Keratinocyte (primary cell): ENCODE measurements around the gene SUGCT. TPM values are rescaled to one million over a fixed set of nuclear protein-coding genes. Genes with fewer than 3 reads are reported as not detected.

ENCODE experiments used
- DNase-seq: peaks from one replicate; pipeline ENCODE4 v3.0.0-alpha.2; 2011; ENCODE audit warnings: low read depth, missing footprints, low spot score
- FAIRE-seq: peaks from 2 replicates; lab custom pipeline; 2011; peaks lifted over from hg19 to GRCh38; lab: Jason Lieb, UNC
- H2AFZ ChIP-seq: 2 replicates; pipeline ENCODE4 v1.6.0; 2012; ENCODE audit warnings: low read length, control low read depth, inconsistent platforms; ENCODE audit not compliant: control insufficient read depth
- H3K27ac ChIP-seq: 2 replicates; pipeline ENCODE4 v1.5.1; 2011; ENCODE audit warnings: low read length; ENCODE audit not compliant: control insufficient read depth, insufficient read depth
- H3K27me3 ChIP-seq: 3 replicates; pipeline ENCODE4 v1.6.0; 2011; ENCODE audit warnings: low read length; ENCODE audit not compliant: control insufficient read depth, insufficient read depth; ENCODE audit errors: extremely low read depth
- H3K36me3 ChIP-seq, 2 experiments: 2 replicates in 1 of 2; 3 replicates in 1 of 2; pipeline ENCODE4 v1.5.1; 2011; ENCODE audit warnings: low read length in 2 of 2, mild to moderate bottlenecking in 1 of 2; ENCODE audit not compliant: control insufficient read depth in 2 of 2, insufficient read depth in 2 of 2; ENCODE audit errors: extremely low read depth in 1 of 2
- H3K4me1 ChIP-seq: 3 replicates; pipeline ENCODE4 v1.5.1; 2011; ENCODE audit warnings: low read length; ENCODE audit not compliant: control insufficient read depth, insufficient read depth; ENCODE audit errors: extremely low read depth
- H3K4me2 ChIP-seq: 3 replicates; pipeline ENCODE4 v1.6.0; 2011; ENCODE audit warnings: low read depth, low read length; ENCODE audit not compliant: control insufficient read depth, insufficient read depth; ENCODE audit errors: extremely low read depth
- H3K4me3 ChIP-seq, 3 experiments: fragments of 200-600 bp in 1 of 3; sonication (generic) in 1 of 3; 2 replicates in 2 of 3; 3 replicates in 1 of 3; pipeline ENCODE4 v1.5.1; 2011 to 2016; ENCODE audit warnings: low read length in 3 of 3, mild to moderate bottlenecking in 3 of 3, control low read depth in 2 of 3, inconsistent platforms in 1 of 3, low read depth in 1 of 3, mixed read lengths in 1 of 3, mixed run types in 1 of 3, moderate library complexity in 1 of 3; ENCODE audit not compliant: control insufficient read depth in 2 of 3, insufficient read depth in 2 of 3; ENCODE audit errors: extremely low read depth in 1 of 3
- H3K79me2 ChIP-seq: 2 replicates; pipeline ENCODE4 v1.6.0; 2012; ENCODE audit warnings: low read length; ENCODE audit not compliant: control insufficient read depth, insufficient read depth
- H3K9ac ChIP-seq: 3 replicates; pipeline ENCODE4 v1.6.0; 2011; ENCODE audit warnings: low read length; ENCODE audit not compliant: control insufficient read depth, insufficient read depth; ENCODE audit errors: extremely low read depth
- H3K9me1 ChIP-seq: 3 replicates; pipeline ENCODE4 v1.6.0; 2011; ENCODE audit warnings: low read length; ENCODE audit not compliant: control insufficient read depth, insufficient read depth; ENCODE audit errors: extremely low read depth
- H3K9me3 ChIP-seq: 2 replicates; pipeline ENCODE4 v1.5.1; 2012; ENCODE audit warnings: low read depth, low read length; ENCODE audit not compliant: control insufficient read depth
- H4K20me1 ChIP-seq: 3 replicates; pipeline ENCODE4 v1.6.0; 2011; ENCODE audit warnings: low read length; ENCODE audit not compliant: control insufficient read depth, insufficient read depth; ENCODE audit errors: extremely low read depth
- EZH2 ChIP-seq: IDR thresholded peaks from one replicate; pipeline ENCODE4 v1.6.1; 2012; ENCODE audit warnings: inconsistent platforms, mild to moderate bottlenecking, low read length, moderate library complexity
- dilution Hi-C: fragments of 300-500 bp; cut with MboI; formaldehyde crosslinking; loops from one replicate; pipeline ENCODE4 v1.7.0; 2020; ENCODE audit warnings: low sequenced_read_pairs; ENCODE audit not compliant: extremely low pct_ligation_motif_present
- polyA plus RNA-seq, 5 experiments: library from polyadenylated mRNA; depleted of rRNA in 3 of 5; stranded (reverse) in 3 of 5; stranded (forward) in 1 of 5; unstranded in 1 of 5; fragments of >200 nt; gene quantifications; 1 replicate in 1 of 5; 2 replicates in 3 of 5; 3 replicates in 1 of 5; pipeline versions ENCODE4 v1.2.1 to v1.2.3, GENCODE V29; 2011 to 2012; ENCODE audit warnings: missing spikeins in 2 of 5, low read depth in 1 of 5, low replicate concordance in 1 of 5
- TF ChIP-seq, protein P1 (sequence below), 3 experiments: IDR thresholded peaks in 1 of 3; conservative IDR thresholded peaks in 1 of 3; optimal IDR thresholded peaks in 1 of 3; 2 replicates in 2 of 3; 3 replicates in 1 of 3; pipeline versions ENCODE3 to v1.5.1; 2011; ENCODE audit warnings: low read length in 3 of 3, mild to moderate bottlenecking in 3 of 3, moderate library complexity in 2 of 3, control low read depth in 1 of 3, inconsistent platforms in 1 of 3; ENCODE audit not compliant: insufficient read depth in 2 of 3; ENCODE audit errors: extremely low read depth in 1 of 3

Gene SUGCT
- polyA plus RNA-seq, 1 donor (not counting 4 experiments of a cell fraction or from before 2014, with no cell fraction given) = 134 TPM

DNA sequence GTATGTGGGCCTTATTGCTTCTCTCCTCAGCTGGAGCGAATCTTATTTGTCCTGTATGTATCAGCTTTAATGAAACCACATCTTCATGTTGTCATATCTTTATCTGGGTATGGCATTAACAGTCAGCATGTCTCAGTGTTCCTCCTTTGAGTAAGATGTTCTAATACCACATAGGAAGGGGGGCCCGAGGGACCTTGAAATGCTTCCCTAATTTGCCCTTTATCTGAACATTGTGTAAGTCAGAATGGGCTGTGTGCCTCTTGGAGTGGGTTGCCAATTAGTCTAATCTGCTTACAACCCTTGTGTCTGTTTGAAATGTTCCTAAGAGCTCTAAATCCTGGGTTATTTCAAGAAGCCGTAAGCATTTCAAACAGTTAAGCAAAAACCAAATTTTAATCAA is 623.8 kb downstream of the SUGCT start:
- Histone ChIP-seq H3K4me2 (no peak overlapping the region), H3K27me3 (no peaks in the 10 kb centered on the region), H3K9ac (no peak overlapping the region), H3K9me3 (no peaks in the 10 kb centered on the region), H2AFZ (no peak overlapping the region), H3K36me3 (no peaks in the 10 kb centered on the region), H3K27ac (no peak overlapping the region), H3K4me1 (no peaks in the 10 kb centered on the region), H4K20me1 (no peaks in the 10 kb centered on the region), H3K4me3 (no peak overlapping the region), H3K9me1 (no peaks in the 10 kb centered on the region), H3K79me2 (no peaks in the 10 kb centered on the region)
- FAIRE-seq (no peak), DNase-seq (no peak)
- dilution Hi-C loops = no loop called here
- TF ChIP-seq EZH2 = no peak
- TF ChIP-seq, protein P1, sequence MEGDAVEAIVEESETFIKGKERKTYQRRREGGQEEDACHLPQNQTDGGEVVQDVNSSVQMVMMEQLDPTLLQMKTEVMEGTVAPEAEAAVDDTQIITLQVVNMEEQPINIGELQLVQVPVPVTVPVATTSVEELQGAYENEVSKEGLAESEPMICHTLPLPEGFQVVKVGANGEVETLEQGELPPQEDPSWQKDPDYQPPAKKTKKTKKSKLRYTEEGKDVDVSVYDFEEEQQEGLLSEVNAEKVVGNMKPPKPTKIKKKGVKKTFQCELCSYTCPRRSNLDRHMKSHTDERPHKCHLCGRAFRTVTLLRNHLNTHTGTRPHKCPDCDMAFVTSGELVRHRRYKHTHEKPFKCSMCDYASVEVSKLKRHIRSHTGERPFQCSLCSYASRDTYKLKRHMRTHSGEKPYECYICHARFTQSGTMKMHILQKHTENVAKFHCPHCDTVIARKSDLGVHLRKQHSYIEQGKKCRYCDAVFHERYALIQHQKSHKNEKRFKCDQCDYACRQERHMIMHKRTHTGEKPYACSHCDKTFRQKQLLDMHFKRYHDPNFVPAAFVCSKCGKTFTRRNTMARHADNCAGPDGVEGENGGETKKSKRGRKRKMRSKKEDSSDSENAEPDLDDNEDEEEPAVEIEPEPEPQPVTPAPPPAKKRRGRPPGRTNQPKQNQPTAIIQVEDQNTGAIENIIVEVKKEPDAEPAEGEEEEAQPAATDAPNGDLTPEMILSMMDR (optimal IDR thresholded peaks at IDR 0.05 in 1 of 3, IDR thresholded peaks at IDR 0.05 in 1 of 3, conservative IDR thresholded peaks at IDR 0.05 in 1 of 3; ENCODE audit: extremely low read depth in 1 of 3, insufficient read depth in 2 of 3, low read length in 3 of 3) = no peak

DNA sequence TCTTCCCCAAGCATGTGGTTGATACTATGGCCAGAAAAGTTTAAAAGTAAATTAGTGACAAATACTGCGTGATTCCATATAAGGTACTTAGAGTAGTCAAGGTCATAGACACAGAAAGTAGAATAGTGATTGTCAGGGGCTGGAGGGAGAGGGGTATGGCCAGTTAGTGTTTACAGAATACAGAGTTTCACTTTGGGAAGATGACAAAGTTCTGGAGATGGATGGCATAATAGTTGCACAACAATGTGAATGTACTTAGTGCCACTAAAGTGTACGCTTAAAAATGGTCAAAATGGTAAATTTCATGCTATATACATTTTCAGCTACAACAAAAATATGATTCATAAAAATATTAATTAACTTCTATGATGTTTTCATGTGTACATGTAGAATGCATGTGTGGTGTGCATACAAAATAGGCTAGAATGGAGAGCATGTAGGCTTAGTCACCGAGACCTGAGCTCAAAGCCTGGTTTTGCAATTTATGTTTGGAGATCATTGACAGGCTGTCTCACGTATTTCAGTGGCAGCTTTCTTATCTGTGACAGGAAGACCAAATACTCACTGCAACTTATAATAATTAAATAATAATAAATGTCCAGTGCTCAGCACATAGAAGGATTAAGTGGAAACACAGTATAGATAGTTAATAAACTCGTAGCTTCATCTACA is 625.6 kb downstream of the SUGCT start:
- dilution Hi-C loops = no loop called here
- Histone ChIP-seq H4K20me1 (no peaks in the 10 kb centered on the region), H3K79me2 (no peaks in the 10 kb centered on the region), H3K27ac (no peak overlapping the region), H3K27me3 (no peaks in the 10 kb centered on the region), H3K4me3 (no peak overlapping the region), H3K9ac (no peak overlapping the region), H2AFZ (no peak overlapping the region), H3K9me1 (no peaks in the 10 kb centered on the region), H3K36me3 (no peaks in the 10 kb centered on the region), H3K4me2 (no peak overlapping the region), H3K4me1 (no peaks in the 10 kb centered on the region), H3K9me3 (no peaks in the 10 kb centered on the region)
- TF ChIP-seq, protein P1 (optimal IDR thresholded peaks at IDR 0.05 in 1 of 3, IDR thresholded peaks at IDR 0.05 in 1 of 3, conservative IDR thresholded peaks at IDR 0.05 in 1 of 3; ENCODE audit: extremely low read depth in 1 of 3, insufficient read depth in 2 of 3, low read length in 3 of 3) = no peak
- TF ChIP-seq EZH2 = no peak
- no peak for FAIRE-seq
- DNase-seq = no peak
